Hepatic stellate cell (primary cell): Measurements from ENCODE around the gene GNPNAT1.
"Not testable (repeated sequence)": the region's sequence is repeated elsewhere in the genome, so short reads cannot be mapped to it uniquely, and the experiment has no call there.

Experiments used
- DNase-seq: peaks from one replicate; pipeline ENCODE4 v3.0.0; 2011; ENCODE audit warnings: low spot score

The GNPNAT1 gene

GRCh38 chr14:52790011-52790755, 1.2 kb downstream of the GNPNAT1 start:
- no peak for DNase-seq

GRCh38 chr14:52789118-52789517, 2.3 kb downstream of the GNPNAT1 start:
- no peak for DNase-seq

DNA sequence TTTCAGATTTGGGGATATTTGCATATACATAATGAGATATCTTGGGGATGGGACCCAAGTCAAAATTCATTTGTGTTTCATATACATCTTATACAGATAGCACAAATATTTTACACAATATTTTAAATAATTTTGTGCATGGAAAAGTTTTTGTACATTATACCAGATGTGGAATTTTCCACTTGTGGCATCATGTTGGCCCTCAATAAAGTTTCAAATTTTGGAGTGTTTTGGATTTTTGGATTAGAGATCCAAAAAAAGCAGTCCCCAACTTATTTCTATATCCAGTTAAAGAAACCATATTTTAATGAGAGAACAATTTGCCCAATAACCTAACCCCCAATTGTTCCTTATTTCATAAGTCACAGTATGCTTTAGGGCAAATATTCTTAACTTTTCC, 4.5 kb downstream of the GNPNAT1 start:
- no peak for DNase-seq

GRCh38 chr14:52783206-52783605, 8.2 kb downstream of the GNPNAT1 start:
- DNase-seq, result no peak

DNA sequence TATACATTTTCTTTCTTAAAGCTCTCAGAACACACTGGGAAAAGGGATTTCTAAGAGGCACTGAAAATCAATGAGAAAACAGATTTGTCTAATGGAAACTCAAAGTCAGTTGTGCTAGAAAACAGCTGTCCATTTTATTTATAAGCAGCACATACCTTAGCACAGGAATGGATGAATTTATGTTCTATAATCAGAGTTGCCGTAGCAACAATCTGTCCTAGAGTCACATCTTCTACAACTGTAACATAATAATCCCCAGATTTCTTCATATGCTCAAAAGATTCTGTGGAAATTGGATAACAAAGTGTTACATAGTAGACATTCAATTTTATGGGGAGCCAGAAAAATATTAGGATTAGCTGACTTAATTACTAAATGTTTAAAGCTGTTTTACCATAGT, 9.8 kb downstream of the GNPNAT1 start:
- no peak for DNase-seq

- no peak for DNase-seq
Measured at GRCh38 chr14:52780893-52781292, 10.5 kb downstream of the GNPNAT1 start.

DNA sequence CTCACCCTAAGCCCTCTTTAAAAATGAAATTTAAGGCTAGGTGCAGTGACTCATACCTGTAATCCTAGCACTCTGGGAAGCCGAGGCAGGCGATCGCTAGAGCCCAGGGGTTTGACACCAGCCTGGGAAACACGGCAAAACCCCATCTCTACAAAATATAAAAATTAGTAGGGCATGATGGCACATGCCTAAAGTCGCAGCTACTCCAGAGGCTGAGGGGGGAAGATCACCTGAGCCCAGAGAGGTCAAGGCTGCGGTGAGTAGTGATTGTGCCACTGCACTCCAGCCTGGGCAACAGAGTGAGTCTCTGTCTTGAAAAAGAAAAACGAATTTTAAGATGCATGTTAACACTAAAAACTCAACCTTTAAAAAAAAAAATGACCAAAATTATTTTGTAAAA, 12.7 kb downstream of the GNPNAT1 start:
- DNase-seq, result no peak

GRCh38 chr14:52776816-52777215, 14.6 kb downstream of the GNPNAT1 start:
- DNase-seq, result no peak

DNA sequence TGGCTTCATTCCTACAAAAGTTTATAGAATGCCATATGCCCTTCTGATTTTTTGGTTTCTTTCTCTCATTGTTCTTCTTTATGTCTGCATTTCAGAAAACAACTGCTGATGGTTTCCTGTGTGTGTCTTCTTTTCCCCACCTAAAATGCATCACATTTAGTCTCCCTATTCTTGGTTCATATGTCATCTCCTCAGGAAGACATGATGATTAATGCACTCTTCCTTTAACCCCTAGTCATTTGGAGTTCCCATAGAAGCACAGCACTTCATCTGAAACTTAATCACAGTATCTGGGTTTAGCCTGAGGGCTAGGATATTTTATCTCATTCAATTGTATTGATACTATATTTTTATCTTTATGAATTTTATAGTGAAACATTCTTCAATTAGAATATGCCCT, 21.5 kb downstream of the GNPNAT1 start:
- DNase-seq, result no peak

- DNase-seq, result no peak
Measured at GRCh38 chr14:52767058-52767833, 24.2 kb downstream of the GNPNAT1 start.

GRCh38 chr14:52762923-52763322, 28.5 kb downstream of the GNPNAT1 start:
- not testable (repeated sequence) for DNase-seq

- DNase-seq, result no peak
Measured at GRCh38 chr14:52759145-52759544, 32.3 kb downstream of the GNPNAT1 start.

GRCh38 chr14:52755607-52756316, 35.6 kb downstream of the GNPNAT1 start:
- no peak for DNase-seq

- no peak for DNase-seq
Measured at GRCh38 chr14:52748647-52749292, 42.6 kb downstream of the GNPNAT1 start.

DNA sequence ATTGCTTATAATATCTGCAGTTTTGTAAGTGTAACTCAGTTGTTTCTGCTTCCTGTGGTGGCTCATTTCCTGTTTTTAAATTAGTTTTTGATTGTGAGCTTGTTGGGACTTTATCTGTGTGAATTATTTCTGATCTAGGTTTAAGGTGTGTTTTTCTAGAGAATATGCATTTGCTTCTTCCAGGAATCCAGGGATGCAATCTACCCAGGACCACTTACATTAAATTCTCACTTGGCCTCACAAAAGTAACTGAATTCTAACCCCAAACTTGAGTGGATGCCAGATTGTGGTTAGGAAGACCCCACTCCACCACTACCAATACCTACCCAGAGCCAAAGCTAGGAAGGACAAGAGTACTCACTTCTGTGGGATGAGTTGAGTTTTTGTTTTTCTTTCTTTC, 49.5 kb downstream of the GNPNAT1 start:
- no peak for DNase-seq

- no peak for DNase-seq
Measured at GRCh38 chr14:52740751-52741150, 50.7 kb downstream of the GNPNAT1 start.

DNA sequence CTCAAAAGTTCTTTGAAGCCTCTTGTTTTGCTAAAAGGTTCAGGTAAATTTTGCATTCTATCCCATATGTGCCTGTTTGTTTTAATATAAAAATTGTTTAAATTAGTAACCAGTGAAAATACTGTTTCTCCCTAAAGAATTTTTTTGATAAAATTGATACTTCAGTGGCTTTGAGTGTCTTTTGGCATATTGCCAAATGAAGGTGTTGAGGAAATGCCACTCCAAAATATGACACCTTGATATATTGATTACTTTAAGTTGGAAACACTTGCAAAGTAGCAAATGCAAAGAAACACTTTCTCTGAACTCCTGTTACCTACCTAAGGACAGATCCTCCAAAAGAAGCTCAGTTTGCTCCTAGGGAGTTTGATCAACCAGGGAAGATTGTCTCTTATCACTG, 53.0 kb downstream of the GNPNAT1 start:
- no peak for DNase-seq

GRCh38 chr14:52735921-52736489, 55.4 kb downstream of the GNPNAT1 start:
- DNase-seq, result no peak

DNA sequence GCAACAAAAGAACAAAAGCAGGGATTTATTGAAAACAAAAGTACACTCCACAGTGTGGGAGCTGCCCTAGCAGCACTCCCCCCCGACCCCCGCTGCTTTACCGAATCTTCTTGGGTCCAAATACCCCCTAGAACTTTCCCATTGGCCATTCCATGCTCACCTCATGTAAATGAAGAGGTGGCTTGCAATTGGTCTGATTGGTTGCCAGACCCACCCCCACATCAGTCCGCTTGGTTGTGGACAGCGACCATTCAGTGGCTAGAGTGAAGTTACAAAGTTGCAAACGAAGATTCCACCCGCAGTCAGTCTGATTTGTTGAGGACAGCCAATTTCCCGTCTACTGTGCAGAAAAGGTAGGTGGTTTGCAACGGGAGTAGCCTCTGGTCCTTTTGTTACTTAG, 57.6 kb downstream of the GNPNAT1 start:
- DNase-seq, result no peak

- no peak for DNase-seq
Measured at GRCh38 chr14:52730709-52731111, 60.7 kb downstream of the GNPNAT1 start.

GRCh38 chr14:52729925-52730708, 61.3 kb downstream of the GNPNAT1 start, which contains the start of gene STYX:
Gene STYX (plus strand): TSS chr14:52730166. CDS start chr14:52730475, 309 bp downstream.
- peak; percentile 88 for DNase-seq
